Upper lobe of right lung (tissue), 1 donor: Measurements from ENCODE around the gene ADD1. TPM values are rescaled to one million over a fixed set of nuclear protein-coding genes. Genes with fewer than 3 reads are reported as not detected.

Experiments used
- ATAC-seq: fragments of 200-7000 bp; cut with Tn5 transposase; one replicate; pipeline ENCODE4 v1.9.1; 2020; ENCODE audit warnings: mild to moderate bottlenecking, moderate library complexity
- DNase-seq: peaks from one replicate; pipeline ENCODE4 v3.0.0-alpha.2; 2020
- H3K27ac ChIP-seq: fragments of 200-600 bp; one replicate; pipeline ENCODE4 v1.8.0; 2022
- H3K27me3 ChIP-seq: fragments of 200-600 bp; one replicate; pipeline ENCODE4 v1.8.0; 2022; ENCODE audit warnings: mild to moderate bottlenecking
- H3K36me3 ChIP-seq: fragments of 200-600 bp; one replicate; pipeline ENCODE4 v1.8.0; 2022
- H3K4me1 ChIP-seq: fragments of 200-600 bp; one replicate; pipeline ENCODE4 v1.8.0; 2022
- H3K4me3 ChIP-seq: fragments of 200-600 bp; one replicate; pipeline ENCODE4 v1.8.0; 2022; ENCODE audit warnings: mild to moderate bottlenecking
- H3K9me3 ChIP-seq: fragments of 200-600 bp; one replicate; pipeline ENCODE4 v1.8.0; 2022
- intact Hi-C: fragments of 100-400 bp; cut with DNase I; formaldehyde crosslinking; loops from one replicate; pipeline ENCODE4 v1.11.0; 2022
- total RNA-seq: library from RNA; stranded (reverse); fragmentation: NEBNext Ultra II Directional; extraction: Animal tissue kit (Norgen Biotek cat#: 25700); gene quantifications from one replicate; pipeline ENCODE4 v1.2.1, GENCODE V29; 2021
- TF ChIP-seq, protein P1 (sequence below): fragments of 200-600 bp; IDR thresholded peaks from one replicate; pipeline ENCODE4 v1.8.0; 2022; ENCODE audit warnings: antibody characterized with exemption
- donor health status: DM: no; HTN: yes; CAD: no; lungs with severe emphysema.

ADD1 gene
- total RNA-seq, 1 donor from 2014 or later: 286 TPM

DNA sequence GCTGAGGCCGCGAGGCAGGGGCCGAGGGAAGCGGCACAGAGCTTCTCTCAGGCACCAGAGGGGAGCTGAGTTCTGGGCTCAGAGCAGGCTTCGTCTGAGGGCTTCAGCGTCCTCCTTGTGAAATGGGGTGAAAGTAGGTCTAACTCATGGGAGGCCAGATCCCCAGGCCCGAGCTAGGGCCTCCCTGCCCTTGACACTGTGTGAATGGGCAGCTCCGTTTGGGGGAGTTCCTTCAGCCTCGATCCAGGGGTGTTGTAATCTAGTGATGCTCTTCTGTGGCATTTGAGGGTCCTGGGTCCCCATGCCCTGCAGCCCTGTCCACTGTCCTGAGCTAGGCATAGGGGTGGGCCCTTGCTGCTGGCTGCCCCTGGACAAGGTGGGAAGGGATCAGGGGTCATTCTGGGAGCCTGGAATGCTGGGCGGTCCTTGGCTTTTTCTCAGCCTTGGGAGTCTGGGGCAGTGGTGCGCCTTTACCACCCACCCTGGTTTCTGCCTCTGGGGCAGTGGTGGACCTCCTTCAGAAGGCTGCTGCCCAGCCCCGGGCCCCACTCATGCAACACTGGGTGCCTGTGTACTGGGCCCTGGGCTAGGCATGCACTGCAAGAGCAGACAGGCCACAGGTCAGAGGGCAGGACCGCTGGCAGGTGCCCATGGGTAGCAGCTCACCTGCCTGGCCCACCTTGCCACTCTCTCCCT, 46.6 kb upstream of the ADD1 start:
- TF ChIP-seq, protein P1, sequence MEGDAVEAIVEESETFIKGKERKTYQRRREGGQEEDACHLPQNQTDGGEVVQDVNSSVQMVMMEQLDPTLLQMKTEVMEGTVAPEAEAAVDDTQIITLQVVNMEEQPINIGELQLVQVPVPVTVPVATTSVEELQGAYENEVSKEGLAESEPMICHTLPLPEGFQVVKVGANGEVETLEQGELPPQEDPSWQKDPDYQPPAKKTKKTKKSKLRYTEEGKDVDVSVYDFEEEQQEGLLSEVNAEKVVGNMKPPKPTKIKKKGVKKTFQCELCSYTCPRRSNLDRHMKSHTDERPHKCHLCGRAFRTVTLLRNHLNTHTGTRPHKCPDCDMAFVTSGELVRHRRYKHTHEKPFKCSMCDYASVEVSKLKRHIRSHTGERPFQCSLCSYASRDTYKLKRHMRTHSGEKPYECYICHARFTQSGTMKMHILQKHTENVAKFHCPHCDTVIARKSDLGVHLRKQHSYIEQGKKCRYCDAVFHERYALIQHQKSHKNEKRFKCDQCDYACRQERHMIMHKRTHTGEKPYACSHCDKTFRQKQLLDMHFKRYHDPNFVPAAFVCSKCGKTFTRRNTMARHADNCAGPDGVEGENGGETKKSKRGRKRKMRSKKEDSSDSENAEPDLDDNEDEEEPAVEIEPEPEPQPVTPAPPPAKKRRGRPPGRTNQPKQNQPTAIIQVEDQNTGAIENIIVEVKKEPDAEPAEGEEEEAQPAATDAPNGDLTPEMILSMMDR: no peak
- no peaks in the 10 kb centered on the region for H3K36me3 ChIP-seq
- H3K27me3 ChIP-seq: no peaks in the 10 kb centered on the region
- no peak overlapping the region for H3K4me3 ChIP-seq
- no peaks in the 10 kb centered on the region for H3K9me3 ChIP-seq
- intact Hi-C loops: no loop called here
- DNase-seq (peak; percentile 49), ATAC-seq (no peak)
- peak overlapping the region; percentile 87 for H3K27ac ChIP-seq
- H3K4me1 ChIP-seq: peaks cover 88% of the 10 kb centered on the region

DNA sequence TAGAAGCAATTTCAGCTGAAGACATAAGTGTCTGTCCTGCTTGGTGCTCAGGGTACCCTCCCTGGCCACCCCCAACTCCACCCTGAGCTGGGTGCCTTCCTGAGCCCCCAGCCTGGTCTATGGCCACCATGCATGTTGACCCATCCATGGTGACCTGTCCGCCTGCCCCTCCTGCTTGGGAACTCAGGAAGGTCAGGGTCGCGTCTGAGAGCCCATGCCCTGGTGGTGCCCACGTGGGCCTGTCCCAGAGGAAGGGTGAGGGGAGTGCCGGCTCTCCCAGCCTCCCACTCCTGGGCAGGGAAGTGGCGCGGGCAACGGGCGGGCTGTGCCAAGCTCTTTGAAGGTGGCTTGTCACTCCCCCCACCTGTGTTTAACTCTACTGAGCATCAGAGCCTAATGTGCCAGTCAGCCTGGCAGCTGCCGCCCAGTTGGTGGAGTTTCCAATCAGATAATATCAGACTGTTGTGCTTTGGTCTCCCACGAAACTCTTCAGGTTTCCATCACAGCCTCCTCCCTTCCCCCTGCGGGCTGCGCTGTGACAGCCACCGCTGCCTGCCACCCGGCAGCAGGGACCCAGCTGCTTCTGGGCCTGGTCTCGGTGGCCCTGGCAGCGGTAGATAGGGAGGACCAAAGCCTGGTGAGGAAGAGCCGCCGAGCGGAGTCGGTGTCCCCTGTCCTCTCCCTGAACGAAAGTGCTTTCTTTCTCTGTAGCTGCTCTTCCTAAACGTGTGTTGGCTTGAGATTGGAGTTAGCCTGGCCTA, 45.9 kb upstream of the ADD1 start:
- H3K36me3 ChIP-seq: no peaks in the 10 kb centered on the region
- peak; percentile 65 for DNase-seq
- H3K27ac ChIP-seq: peak overlapping the region; percentile 87
- intact Hi-C loops: no loop called here
- H3K4me3 ChIP-seq: peak overlapping the region; percentile 43
- no peak for ATAC-seq
- H3K27me3 ChIP-seq: no peaks in the 10 kb centered on the region
- TF ChIP-seq, protein P1: no peak
- H3K9me3 ChIP-seq: no peaks in the 10 kb centered on the region
- peaks cover 88% of the 10 kb centered on the region for H3K4me1 ChIP-seq

DNA sequence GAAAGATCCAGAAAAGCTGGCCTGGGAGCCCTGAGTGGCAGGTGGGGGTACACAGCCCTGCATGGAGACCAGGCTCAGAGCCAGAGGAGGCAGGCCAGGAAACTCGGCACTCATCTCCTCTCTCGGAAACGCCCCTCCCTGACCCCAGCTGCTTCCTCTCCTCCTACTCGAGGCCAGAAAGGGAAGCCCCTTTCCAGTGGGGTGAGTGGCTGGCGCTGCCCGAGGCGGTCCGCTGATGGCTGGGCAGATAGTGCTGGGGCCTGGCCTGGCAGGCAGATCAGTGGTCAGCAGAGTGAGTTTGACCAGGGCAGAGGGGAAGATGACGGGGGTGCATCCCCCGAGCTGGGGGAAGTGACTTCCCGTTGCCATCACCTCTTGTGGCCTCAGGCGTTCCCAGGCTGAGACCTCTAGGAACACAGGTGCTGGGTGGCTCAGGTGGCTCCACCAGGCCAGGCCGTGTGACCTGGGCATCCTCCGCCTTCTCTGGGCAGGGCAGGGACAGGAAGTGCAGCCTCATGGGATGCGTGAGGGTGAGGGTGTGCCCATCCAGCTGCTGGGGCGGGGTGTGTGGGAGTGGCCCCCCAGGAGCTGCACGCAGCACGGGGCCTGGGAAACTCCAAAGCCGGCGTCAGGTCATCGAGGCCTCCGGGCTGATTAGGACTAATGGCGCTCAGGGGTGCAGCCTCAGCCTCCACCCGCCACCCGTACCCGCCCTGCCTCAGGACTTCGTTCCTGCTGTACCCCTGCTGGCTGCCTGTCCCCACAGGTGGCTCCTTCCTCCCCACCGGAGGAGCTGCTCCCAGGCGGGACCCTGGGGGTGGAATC, 45.0 kb upstream of the ADD1 start:
- DNase-seq (peak; percentile 85), ATAC-seq (peak; percentile 55)
- Histone ChIP-seq H3K36me3 (no peaks in the 10 kb centered on the region), H3K4me1 (peaks cover 94% of the 10 kb centered on the region), H3K9me3 (no peaks in the 10 kb centered on the region), H3K4me3 (peak overlapping the region; percentile 43), H3K27me3 (no peaks in the 10 kb centered on the region), H3K27ac (peak overlapping the region; percentile 87)
- intact Hi-C loops: no loop called here
- TF ChIP-seq, protein P1: no peak

DNA sequence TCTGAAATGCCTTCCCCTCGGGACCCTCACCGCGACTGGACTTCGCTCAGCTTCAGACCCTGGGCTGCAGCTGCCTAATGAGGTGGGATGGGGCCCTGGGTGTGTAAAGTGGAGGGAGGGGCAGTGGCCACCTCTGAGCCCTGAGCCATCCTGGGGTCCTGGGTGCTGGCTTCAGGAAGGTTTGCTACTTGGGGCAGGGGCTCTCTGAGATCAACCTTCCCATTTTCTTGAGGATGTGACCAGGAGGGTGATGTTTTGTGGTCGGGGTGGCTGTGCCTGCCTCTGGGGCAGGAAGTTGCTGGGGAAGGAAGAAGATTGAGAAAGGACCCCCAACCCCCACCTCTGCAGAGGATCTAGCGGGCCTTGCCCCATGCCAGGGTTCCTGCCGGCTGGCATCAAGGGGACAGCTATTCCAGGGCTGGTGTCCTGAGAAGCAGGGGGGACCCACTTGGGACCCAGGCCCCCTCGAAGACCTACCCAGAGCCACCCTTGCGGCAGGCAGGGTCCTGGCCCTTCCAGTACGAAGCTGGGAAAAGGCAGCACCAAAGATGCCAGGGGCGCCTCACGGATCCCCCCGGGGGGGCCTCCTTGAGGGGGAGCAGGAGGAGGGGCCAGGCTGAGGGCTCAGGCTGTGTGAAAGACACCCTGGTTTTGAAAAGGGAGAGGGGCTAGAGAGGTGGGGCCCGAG, 44.3 kb upstream of the ADD1 start:
- peak overlapping the region; percentile 43 for H3K4me3 ChIP-seq

More for the DNA sequence above, 44.3 kb upstream of the ADD1 start:
- intact Hi-C loops: no loop called here
- ATAC-seq: peak; percentile 13
- H3K4me1 ChIP-seq: peaks cover 93% of the 10 kb centered on the region
- no peaks in the 10 kb centered on the region for H3K9me3 ChIP-seq
- H3K27me3 ChIP-seq: no peaks in the 10 kb centered on the region
- H3K27ac ChIP-seq: peak overlapping the region; percentile 87
- H3K36me3 ChIP-seq: no peaks in the 10 kb centered on the region
- TF ChIP-seq, protein P1: no peak
- DNase-seq: peak; percentile 67
